ENCODE data around the gene MEX3A.
"Not testable (repeated sequence)": the region's sequence is repeated elsewhere in the genome, so short reads cannot be mapped to it uniquely, and the experiment has no call there.

Gene MEX3A

DNA sequence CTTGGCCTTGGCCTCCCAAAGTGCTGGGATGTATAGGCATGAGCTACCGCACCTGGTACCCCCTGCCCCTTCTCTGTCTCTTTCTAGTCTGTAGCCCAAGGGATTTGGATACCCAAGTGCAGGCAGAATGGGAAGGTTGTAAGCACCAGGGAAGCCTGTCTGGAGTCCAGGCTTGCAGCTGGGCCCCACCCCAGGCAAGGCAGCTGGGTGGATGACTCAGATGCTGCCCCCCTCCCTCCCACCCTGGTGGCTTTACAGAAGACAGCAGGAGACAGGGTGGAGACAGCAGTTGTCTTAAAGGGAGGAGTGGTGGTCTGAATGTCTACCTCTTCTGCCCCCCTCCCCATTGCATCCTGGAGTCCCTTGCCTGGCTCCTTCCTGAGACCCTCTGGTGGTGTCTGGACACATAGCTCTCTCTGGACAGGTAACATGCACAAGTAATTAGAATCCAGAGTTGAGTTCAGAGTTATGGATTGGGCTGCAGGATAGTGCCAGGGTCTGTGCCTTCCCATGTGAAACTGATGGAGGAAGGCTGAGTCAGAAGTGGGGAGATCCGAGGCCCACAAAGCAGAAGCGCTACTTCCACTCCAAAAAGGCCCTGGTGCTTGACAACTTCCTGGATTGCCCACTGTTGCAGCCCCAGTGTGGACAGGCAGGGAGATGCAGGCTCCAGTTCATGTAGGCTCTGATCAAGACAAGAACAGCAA, 37.4 kb upstream of the MEX3A start:
- no peak for DNase-seq (ENCODE audit: low read depth in 1 of 2, low spot score in 1 of 2)

- DNase-seq (ENCODE audit: low read depth in 1 of 2, low spot score in 1 of 2): no peak
These were observed 36.1 kb upstream of the MEX3A start for GRCh38 chr1:156118177-156118868.

GRCh38 chr1:156117414-156118176, 35.3 kb upstream of the MEX3A start:
- no peak for DNase-seq (ENCODE audit: low read depth in 1 of 2, low spot score in 1 of 2)

DNA sequence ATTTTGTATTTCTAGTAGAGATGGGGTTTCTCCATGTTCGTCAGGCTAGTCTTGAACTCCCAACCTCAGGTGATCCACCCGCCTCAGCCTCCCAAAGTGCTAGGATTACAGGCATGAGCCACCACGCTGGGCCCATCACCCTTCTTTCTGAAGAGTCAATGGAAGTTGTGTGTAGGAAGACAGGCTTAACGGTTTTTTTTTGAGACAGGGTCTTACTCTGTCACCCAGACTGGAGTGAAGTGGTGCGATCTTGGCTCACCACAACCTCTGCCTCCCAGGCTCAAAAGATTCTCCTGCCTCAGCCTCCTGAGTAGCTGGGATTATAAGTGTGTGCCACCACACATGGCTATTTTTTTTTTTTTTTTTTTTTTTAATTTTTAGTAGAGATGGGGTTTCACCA, 34.5 kb upstream of the MEX3A start:
- not testable (repeated sequence) for DNase-seq (ENCODE audit: low read depth in 1 of 2, low spot score in 1 of 2)

DNA sequence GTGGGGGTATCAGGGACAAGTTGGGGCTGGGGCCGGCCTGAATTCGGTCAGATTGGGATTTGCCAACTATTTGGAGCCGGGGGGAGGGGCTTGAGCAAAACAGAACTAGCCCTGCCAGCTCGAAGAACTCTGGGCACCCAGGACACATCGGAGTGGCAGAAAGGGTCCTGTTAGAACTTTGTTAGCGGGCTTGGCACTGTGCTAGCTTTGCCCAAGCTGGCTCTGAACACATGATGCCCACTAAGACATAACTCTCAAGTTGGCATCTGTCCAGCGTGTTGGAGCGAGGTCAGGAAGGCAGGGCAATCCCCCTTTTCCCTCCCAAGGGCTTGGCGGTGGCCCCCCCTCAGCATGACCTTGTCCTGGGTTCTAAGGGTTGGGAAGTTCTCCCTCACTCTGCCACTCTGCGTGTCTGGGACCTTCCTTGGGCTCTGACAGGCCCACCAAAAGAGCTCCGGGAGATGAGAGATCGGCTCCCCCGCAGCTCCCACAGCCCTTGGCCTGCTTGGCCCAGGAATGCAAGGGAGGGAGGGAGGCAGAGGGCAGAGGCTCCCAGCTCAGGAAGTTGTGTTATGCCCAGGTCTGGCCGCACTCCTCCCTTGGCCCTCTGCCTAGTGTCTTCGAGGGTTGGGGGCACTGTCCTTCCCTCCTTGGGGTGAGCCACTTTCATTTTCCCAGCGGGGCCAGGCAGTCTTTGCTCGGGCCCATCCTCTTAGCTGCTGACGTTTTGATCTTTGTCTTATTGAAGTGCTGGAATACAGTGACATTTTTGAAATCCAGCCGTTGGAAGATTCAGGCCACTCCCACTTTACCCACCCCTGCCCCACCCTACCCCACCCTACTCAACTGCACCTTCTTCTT, 33.5 kb upstream of the MEX3A start:
- no peak for DNase-seq (ENCODE audit: low read depth in 1 of 2, low spot score in 1 of 2)

GRCh38 chr1:156114919-156115513, 32.8 kb upstream of the MEX3A start:
- DNase-seq (ENCODE audit: low read depth in 1 of 2, low spot score in 1 of 2): no peak

DNA sequence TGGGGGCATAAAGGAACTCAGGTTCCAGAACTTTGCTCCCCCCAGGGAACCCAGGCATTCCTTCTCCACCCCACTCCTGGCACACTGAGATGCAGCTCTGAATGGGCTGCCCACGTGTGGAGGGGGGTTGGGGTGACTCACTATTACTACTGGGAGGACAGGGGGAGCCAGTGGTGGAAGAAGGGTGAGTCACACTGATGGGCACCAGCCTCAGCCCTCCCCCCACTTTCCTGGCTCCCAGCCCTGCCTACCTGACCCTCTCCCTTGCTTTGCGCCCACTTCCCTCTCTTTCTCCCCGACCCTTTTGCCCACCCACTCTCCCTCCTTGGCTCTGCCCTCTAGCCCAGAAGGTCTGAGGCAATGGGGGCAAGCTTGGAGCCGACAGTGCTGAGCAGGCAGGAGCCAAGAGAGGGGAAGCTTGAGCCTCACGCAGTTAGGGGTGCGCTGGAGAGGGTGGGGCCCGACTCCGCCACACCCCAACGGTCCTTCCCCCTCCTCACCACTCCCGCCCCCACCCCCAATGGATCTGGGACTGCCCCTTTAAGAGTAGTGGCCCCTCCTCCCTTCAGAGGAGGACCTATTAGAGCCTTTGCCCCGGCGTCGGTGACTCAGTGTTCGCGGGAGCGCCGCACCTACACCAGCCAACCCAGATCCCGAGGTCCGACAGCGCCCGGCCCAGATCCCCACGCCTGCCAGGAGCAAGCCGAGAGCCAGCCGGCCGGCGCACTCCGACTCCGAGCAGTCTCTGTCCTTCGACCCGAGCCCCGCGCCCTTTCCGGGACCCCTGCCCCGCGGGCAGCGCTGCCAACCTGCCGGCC, 32.0 kb upstream of the MEX3A start, which contains the start of gene LMNA:
TSS of gene LMNA (plus strand) at position 611 of the 818 bp plus-strand sequence. CDS start 208 bp downstream, outside the sequence.
- DNase-seq (ENCODE audit: low read depth in 1 of 2, low spot score in 1 of 2): peak; percentile 46 to 67

GRCh38 chr1:156113282-156113950, 31.2 kb upstream of the MEX3A start:
- DNase-seq (ENCODE audit: low read depth in 1 of 2, low spot score in 1 of 2): no peak

- no peak for DNase-seq (ENCODE audit: low read depth in 1 of 2, low spot score in 1 of 2)
These were observed 30.2 kb upstream of the MEX3A start for GRCh38 chr1:156112276-156113137.

GRCh38 chr1:156111355-156111962, 29.2 kb upstream of the MEX3A start:
- DNase-seq (ENCODE audit: low read depth in 1 of 2, low spot score in 1 of 2): no peak

DNA sequence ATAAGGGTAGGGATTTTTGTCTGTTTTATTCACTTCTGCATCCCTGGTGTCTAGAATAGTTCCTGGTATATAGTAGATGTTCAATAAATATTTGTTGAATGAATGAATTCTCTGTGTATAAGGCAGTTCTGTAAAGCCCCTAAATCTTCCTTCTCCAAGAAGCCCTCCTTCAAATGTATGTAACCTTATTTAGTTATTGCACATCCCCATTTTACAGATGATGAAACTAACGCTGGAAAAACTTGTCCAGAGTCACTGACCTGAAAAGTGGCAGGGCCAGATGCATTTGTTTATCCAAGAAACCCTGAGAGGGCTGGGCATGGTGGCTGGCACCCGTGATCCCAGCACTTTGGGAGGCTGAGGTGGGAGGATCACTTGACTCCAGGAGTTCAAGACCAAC, 28.0 kb upstream of the MEX3A start:
- no peak for DNase-seq (ENCODE audit: low read depth in 1 of 2, low spot score in 1 of 2)

DNA sequence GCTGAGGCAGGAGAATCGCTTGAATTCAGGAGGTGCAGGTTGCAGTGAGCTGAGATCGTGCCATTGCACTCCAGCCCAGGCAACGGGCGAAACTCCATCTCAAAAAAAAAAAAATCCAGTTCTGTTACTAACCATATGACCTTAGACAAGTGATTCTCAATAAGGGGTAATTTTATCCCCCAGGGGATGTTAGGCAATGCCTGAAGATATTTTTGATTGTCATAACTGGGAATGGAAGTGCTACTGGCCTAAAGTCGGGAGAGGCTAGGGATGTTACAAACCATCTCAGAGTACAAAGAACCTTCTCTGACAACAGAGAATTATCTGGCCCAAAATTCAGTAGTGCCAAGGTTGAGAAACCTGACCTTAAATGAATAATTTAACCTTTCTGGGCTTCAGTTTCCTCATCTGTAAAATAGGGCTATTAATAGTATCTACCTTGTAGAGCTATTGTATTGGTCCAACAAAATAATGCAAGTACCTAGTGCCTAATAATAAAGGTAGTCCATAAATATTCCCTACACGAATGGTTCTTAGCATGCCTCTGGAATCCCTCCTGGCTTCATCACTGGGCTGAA, 26.5 kb upstream of the MEX3A start:
- DNase-seq (ENCODE audit: low read depth in 1 of 2, low spot score in 1 of 2): no peak

- no peak for DNase-seq (ENCODE audit: low read depth in 1 of 2, low spot score in 1 of 2)
These were observed 25.8 kb upstream of the MEX3A start for GRCh38 chr1:156108057-156108456.

DNA sequence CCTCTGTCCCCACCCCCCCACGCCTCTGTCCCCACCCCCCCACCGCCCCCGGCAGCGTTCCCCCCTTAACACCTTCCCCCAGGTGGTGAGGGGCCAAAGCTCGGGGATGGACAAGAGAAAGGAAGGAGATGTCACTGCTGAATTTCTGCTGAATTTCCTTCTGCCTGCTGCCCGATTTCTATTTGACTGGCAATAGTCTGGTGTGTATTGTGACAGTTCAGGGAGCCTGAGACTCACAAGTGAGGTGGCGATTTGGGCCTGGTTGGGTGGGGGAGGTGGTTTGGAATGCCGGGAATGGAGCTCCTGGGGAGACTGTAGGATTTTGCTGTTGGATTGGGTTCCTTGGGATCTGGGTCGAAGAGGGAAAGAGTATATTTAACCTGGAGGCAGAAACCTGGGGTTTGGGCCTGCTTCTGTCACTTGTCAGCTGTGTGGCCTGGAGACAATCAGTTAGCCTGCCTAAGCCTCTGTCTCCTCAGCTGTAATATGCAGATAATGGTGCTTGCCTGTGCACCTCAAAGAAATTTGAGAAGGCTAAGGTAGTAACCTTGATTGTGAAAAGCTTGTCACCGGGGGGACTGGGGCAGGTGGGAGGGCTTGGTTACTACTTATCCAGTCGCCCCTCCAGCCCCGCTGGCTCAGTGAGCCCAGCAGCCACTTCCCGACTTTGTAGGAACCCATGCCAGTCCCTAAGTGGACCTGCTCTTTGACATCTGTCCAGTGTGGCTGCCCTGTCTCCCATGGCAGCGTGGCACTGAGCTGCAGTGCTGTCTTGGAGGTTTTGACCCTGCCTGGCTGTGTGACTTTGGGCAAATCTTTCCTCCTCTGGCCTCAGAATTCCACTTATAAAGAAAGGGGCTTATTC, 24.6 kb upstream of the MEX3A start:
- DNase-seq (ENCODE audit: low read depth in 1 of 2, low spot score in 1 of 2): no peak

DNA sequence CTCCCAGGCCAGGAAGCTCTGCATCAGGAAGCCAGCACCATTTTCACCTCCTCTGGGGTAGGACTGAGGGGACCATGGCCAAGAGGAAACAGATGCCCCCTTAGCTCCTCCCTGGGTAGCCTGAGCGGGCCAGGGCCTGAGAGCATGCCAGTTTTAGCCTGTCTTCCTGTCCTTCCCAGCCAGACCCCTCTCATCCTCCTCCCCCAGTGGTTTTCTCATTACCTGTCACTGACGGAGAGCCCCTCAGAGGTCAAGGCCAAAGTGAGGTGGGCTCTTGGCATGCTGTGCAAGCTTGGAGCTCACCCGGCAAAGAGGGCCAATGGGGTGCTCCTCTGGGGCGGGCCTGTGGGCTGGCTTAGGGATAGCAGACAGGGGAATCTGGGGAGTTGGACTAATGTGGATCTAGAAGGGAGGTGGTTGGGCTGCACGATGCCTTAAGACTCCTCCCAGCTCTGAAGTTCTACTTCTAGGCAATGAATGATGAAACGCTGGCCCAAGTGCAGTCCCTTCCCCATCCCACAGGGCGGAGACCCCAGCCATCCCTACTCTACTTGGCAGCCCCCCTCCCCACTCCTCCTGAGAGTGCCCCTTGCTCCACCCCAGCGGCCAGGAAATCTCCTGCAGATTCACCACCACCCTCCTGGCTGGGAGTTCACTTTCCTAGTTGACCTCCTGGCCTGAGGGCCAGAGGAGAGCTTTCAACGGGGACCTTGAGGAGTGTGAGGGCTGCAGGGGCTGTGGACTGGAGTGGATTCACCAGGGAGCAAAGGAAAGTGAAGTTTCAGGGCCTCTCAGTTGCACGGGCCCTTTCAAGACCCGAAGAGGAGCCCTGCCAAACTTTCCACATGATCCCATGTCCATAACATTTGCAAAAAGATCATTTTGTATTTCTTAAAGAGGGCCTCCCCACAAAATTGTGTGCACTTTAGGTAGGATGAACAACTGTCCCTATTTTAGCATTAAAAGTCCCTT, 22.9 kb upstream of the MEX3A start:
- no peak for DNase-seq (ENCODE audit: low read depth in 1 of 2, low spot score in 1 of 2)
